BJ (cell line): ENCODE results near the gene PRR15. TPM values are rescaled to one million over a fixed set of nuclear protein-coding genes. Genes with fewer than 3 reads are reported as not detected.

Experiments used
- CTCF ChIA-PET: fragments of 350-600 bp; formaldehyde crosslinking; extraction: SDS; loops from one replicate; lab custom pipeline; 2021; ENCODE audit warnings: antibody characterized with exemption, inconsistent platforms; lab: Yijun Ruan, JAX
- POLR2A ChIA-PET: fragments of 300-600 bp; sonication (Branson Sonifier 250); formaldehyde crosslinking; extraction: SDS; loops from one replicate; lab custom pipeline; 2021; ENCODE audit warnings: antibody characterized with exemption; lab: Charles Lee
- DNase-seq: peaks from one replicate; pipeline ENCODE4 v3.0.0-alpha.2; 2011; ENCODE audit warnings: low read depth
- H3K27me3 ChIP-seq: 2 replicates; pipeline ENCODE4 v1.6.0; 2011; ENCODE audit warnings: low read length; ENCODE audit not compliant: control insufficient read depth, insufficient read depth
- H3K36me3 ChIP-seq: 2 replicates; pipeline ENCODE4 v1.5.1; 2011; ENCODE audit warnings: low read length; ENCODE audit not compliant: control insufficient read depth, insufficient read depth
- H3K4me3 ChIP-seq: 2 replicates; pipeline ENCODE4 v1.5.1; 2011; ENCODE audit warnings: low read depth, mild to moderate bottlenecking, control low read depth, low read length
- CTCF ChIP-seq: IDR thresholded peaks from 2 replicates; pipeline ENCODE4 v1.5.1; 2011; ENCODE audit warnings: low read depth, mild to moderate bottlenecking, control low read depth, inconsistent platforms, low read length, moderate library complexity; ENCODE audit not compliant: insufficient read depth
- polyA plus RNA-seq: library from polyadenylated mRNA; depleted of rRNA; stranded (reverse); fragments of >200 nt; gene quantifications from 2 replicates; pipeline ENCODE4 v1.2.3, GENCODE V29; 2011

Gene PRR15
- polyA plus RNA-seq, 1 experiment = 0.63 TPM

- no peak overlapping the region for H3K4me3 ChIP-seq
- ChIA-PET CTCF (interaction anchor here (1.0 kb wide), 1 partner anchor 47 kb away, joined by 3 read pairs; no protein-coding TSS in a partner anchor), POLR2A (no interaction called here)
- H3K36me3 ChIP-seq = no peaks in the 10 kb centered on the region
- H3K27me3 ChIP-seq = no peaks in the 10 kb centered on the region; the same call in none of the 2 replicates
- DNase-seq = no peak
- TF ChIP-seq CTCF = no peak
Observed at GRCh38 chr7:29555061-29555460, 8.6 kb upstream of the PRR15 start.

- ChIA-PET POLR2A (no interaction called here), CTCF (no interaction called here)
- Histone ChIP-seq H3K4me3 (no peak overlapping the region), H3K27me3 (peaks cover 1% of the 10 kb centered on the region), H3K36me3 (no peaks in the 10 kb centered on the region)
- no peak for DNase-seq
- no peak for TF ChIP-seq CTCF
Observed at GRCh38 chr7:29556405-29557195, 7.0 kb upstream of the PRR15 start.

GRCh38 chr7:29557954-29558353, 5.7 kb upstream of the PRR15 start:
- CTCF ChIA-PET = no interaction called here
- POLR2A ChIA-PET = no interaction called here
- DNase-seq = no peak
- Histone ChIP-seq H3K36me3 (no peaks in the 10 kb centered on the region), H3K4me3 (no peak overlapping the region), H3K27me3 (peaks cover 1% of the 10 kb centered on the region; the same call in 1 of the 2 replicates)
- TF ChIP-seq CTCF = no peak

GRCh38 chr7:29561271-29561670, 2.4 kb upstream of the PRR15 start:
- no peak for DNase-seq
- CTCF ChIA-PET = interaction anchor here (0.7 kb wide), 1 partner anchor 10 kb away, joined by 3 read pairs; no protein-coding TSS in a partner anchor
- H3K4me3 ChIP-seq = no peak overlapping the region
- POLR2A ChIA-PET = no interaction called here
- TF ChIP-seq CTCF = no peak
- H3K27me3 ChIP-seq = peaks cover 8% of the 10 kb centered on the region
- no peaks in the 10 kb centered on the region for H3K36me3 ChIP-seq

GRCh38 chr7:29562307-29562706, 1.3 kb upstream of the PRR15 start:
- ChIA-PET POLR2A (no interaction called here), CTCF (no interaction called here)
- peaks cover 8% of the 10 kb centered on the region for H3K27me3 ChIP-seq
- TF ChIP-seq CTCF = no peak
- DNase-seq = no peak
- H3K4me3 ChIP-seq = no peak overlapping the region
- no peaks in the 10 kb centered on the region for H3K36me3 ChIP-seq
